Suprapubic skin (tissue), 3 donors: ENCODE results near the gene SH3BP5.

Experiments used
- CTCF ChIP-seq, 2 donors: fragments of 200-600 bp in 1 of 2; fragments of 450-650 bp in 1 of 2; sonication (generic) in 1 of 2; IDR thresholded peaks; one replicate each; pipeline ENCODE4 v1.5.1; 2016 to 2019; ENCODE audit warnings: antibody characterized with exemption in 2 of 2, mild to moderate bottlenecking in 1 of 2, moderate library complexity in 1 of 2
- POLR2AphosphoS5 ChIP-seq, 3 donors: sonication (generic); formaldehyde crosslinking; IDR thresholded peaks; one replicate each; pipeline ENCODE4 v1.6.1; 2017; ENCODE audit warnings: antibody characterized with exemption in 3 of 3

- TF ChIP-seq POLR2AphosphoS5 (IDR thresholded peaks at IDR 0.05) (no peak), CTCF (IDR thresholded peaks at IDR 0.05) (no peak)
Observed at GRCh38 chr3:15216501-15216900, 115.9 kb downstream of the SH3BP5 start.
